Naive thymus-derived CD4-positive, alpha-beta T cell (primary cell): ENCODE data around the gene GRIP2. TPM values are rescaled to one million over a fixed set of nuclear protein-coding genes. Genes with fewer than 3 reads are reported as not detected.

ENCODE experiments used
- ATAC-seq: fragments of 150-1000 bp; cut with Tn5 transposase; 2 replicates; pipeline ENCODE4 v1.10.0; 2021; ENCODE audit warnings: mild to moderate bottlenecking, moderate library complexity
- CTCF ChIA-PET: fragments of 350-600 bp; sonication (Branson Sonifier 250); formaldehyde crosslinking; loops from one replicate; lab custom pipeline; 2021; ENCODE audit warnings: antibody characterized with exemption; lab: Charles Lee
- POLR2A ChIA-PET: fragments of 350-600 bp; sonication (Branson Sonifier 250); formaldehyde crosslinking; loops from one replicate; lab custom pipeline; 2021; ENCODE audit warnings: antibody characterized with exemption, inconsistent platforms; lab: Charles Lee
- DNase-seq, 9 donors: peaks; one replicate each; pipeline versions ENCODE4 v3.0.0 to v3.0.0-alpha.2; 2020 to 2022; ENCODE audit warnings: mixed read lengths in 1 of 9
- H3K27ac ChIP-seq: one replicate; pipeline ENCODE4 v1.7.0; 2013; ENCODE audit warnings: mild to moderate bottlenecking, low read depth, low read length, moderate library complexity
- H3K27me3 ChIP-seq, 2 donors: one replicate each; pipeline ENCODE4 v1.7.0; 2013; ENCODE audit warnings: low read length in 2 of 2, mild to moderate bottlenecking in 2 of 2, moderate library complexity in 2 of 2; ENCODE audit not compliant: control insufficient read depth in 2 of 2, insufficient read depth in 2 of 2
- H3K36me3 ChIP-seq, 3 experiments: 1 replicate in 2 of 3; 2 replicates in 1 of 3; pipeline ENCODE4 v1.7.0; 2013; ENCODE audit warnings: low read length in 3 of 3, mild to moderate bottlenecking in 3 of 3, moderate library complexity in 1 of 3; ENCODE audit not compliant: insufficient read depth in 3 of 3, control insufficient read depth in 2 of 3
- H3K4me1 ChIP-seq, 2 donors: one replicate each; pipeline ENCODE4 v1.7.0; 2013; ENCODE audit warnings: low read length in 2 of 2, mild to moderate bottlenecking in 2 of 2, moderate library complexity in 1 of 2; ENCODE audit not compliant: control insufficient read depth in 2 of 2, insufficient read depth in 2 of 2
- H3K4me3 ChIP-seq: 2 replicates; pipeline ENCODE4 v1.7.0; 2013; ENCODE audit warnings: mild to moderate bottlenecking, low read length
- H3K9me3 ChIP-seq, 3 experiments: 1 replicate in 2 of 3; 2 replicates in 1 of 3; pipeline ENCODE4 v1.7.0; 2013; ENCODE audit warnings: low read length in 3 of 3; ENCODE audit not compliant: control insufficient read depth in 2 of 3
- H3K27ac Mint-ChIP-seq, 9 donors: one replicate each; pipeline ENCODE4 v1.8.0; 2020 to 2022; ENCODE audit warnings: mixed read lengths in 9 of 9, mild to moderate bottlenecking in 8 of 9, moderate library complexity in 5 of 9, inconsistent platforms in 2 of 9
- H3K27me3 Mint-ChIP-seq, 5 donors: one replicate each; pipeline ENCODE4 v1.8.0; 2021 to 2022; ENCODE audit warnings: mixed read lengths in 5 of 5, mild to moderate bottlenecking in 1 of 5
- H3K36me3 Mint-ChIP-seq, 5 donors: one replicate each; pipeline ENCODE4 v1.8.0; 2020 to 2022; ENCODE audit warnings: mixed read lengths in 5 of 5, mild to moderate bottlenecking in 3 of 5, inconsistent platforms in 1 of 5
- H3K4me1 Mint-ChIP-seq, 7 donors: one replicate each; pipeline ENCODE4 v1.8.0; 2020 to 2022; ENCODE audit warnings: mixed read lengths in 7 of 7, mild to moderate bottlenecking in 3 of 7, inconsistent platforms in 1 of 7
- H3K4me3 Mint-ChIP-seq, 10 donors: one replicate each; pipeline ENCODE4 v1.8.0; 2020 to 2022; ENCODE audit warnings: mild to moderate bottlenecking in 10 of 10, mixed read lengths in 10 of 10, moderate library complexity in 6 of 10, inconsistent platforms in 2 of 10
- H3K9me3 Mint-ChIP-seq, 11 donors: one replicate each; pipeline ENCODE4 v1.8.0; 2020 to 2022; ENCODE audit warnings: mixed read lengths in 11 of 11, mild to moderate bottlenecking in 4 of 11, inconsistent platforms in 1 of 11, moderate library complexity in 1 of 11
- intact Hi-C, 2 donors: fragments of 100-400 bp; cut with micrococcal nuclease; formaldehyde crosslinking; loops; one replicate each; pipeline ENCODE4 v1.15.1; 2023
- polyA plus RNA-seq, 2 donors: library from polyadenylated mRNA; unstranded; fragments of 300-500 nt; fragmentation: Illumina TruSeq; gene quantifications; one replicate each; pipeline ENCODE4 v1.2.3, GENCODE V29; 2021
- total RNA-seq, 6 experiments: library from RNA in 5 of 6; stranded (reverse) in 5 of 6; gene quantifications; 1 replicate in 5 of 6; 2 replicates in 1 of 6; pipeline ENCODE4 v1.2.3 and lab custom pipeline; 2021 to 2026

The GRIP2 gene
- total and polyA plus RNA-seq, 7 experiments from 2014 or later: not detected

GRCh38 chr3:14477311-14477935, 62.7 kb downstream of the GRIP2 start:
- Histone ChIP-seq H3K27me3 (no peaks in the 10 kb centered on the region), H3K36me3 (peaks cover 6 to 96% (median 11%) of the 10 kb centered on the region in 3 experiments), H3K27ac (no peak overlapping the region), H3K4me3 (no peak overlapping the region), H3K9me3 (no peaks in the 10 kb centered on the region), H3K4me1 (no peaks in the 10 kb centered on the region)
- no peak overlapping the region for H3K4me3 Mint-ChIP-seq
- H3K27me3 Mint-ChIP-seq: no peaks in the 10 kb centered on the region
- intact Hi-C loops: no loop called here
- H3K4me1 Mint-ChIP-seq: peaks cover 0 to 3% (median 0%) of the 10 kb centered on the region in 7 donors
- H3K27ac Mint-ChIP-seq: peak overlapping the region in 1 of 9 donors; percentile 76
- ATAC-seq (no peak), DNase-seq (no peak)
- no peaks in the 10 kb centered on the region for H3K9me3 Mint-ChIP-seq
- CTCF ChIA-PET: interaction anchor here (0.7 kb wide), 1 partner anchor 216 kb away, joined by 3 read pairs; no protein-coding TSS in a partner anchor
- H3K36me3 Mint-ChIP-seq: peaks cover 9 to 64% (median 23%) of the 10 kb centered on the region in 5 donors
- POLR2A ChIA-PET: no interaction called here

- CTCF ChIA-PET: no interaction called here
- H3K27me3 Mint-ChIP-seq: no peaks in the 10 kb centered on the region
- POLR2A ChIA-PET: no interaction called here
- peaks cover 0 to 3% (median 0%) of the 10 kb centered on the region in 7 donors for H3K4me1 Mint-ChIP-seq
- no peaks in the 10 kb centered on the region for H3K4me1 ChIP-seq
- intact Hi-C loops: no loop called here
- H3K27me3 ChIP-seq: no peaks in the 10 kb centered on the region
- no peak for ATAC-seq
- H3K27ac Mint-ChIP-seq: no peak overlapping the region
- H3K27ac ChIP-seq: no peak overlapping the region
- H3K36me3 ChIP-seq: peaks cover 6 to 96% (median 11%) of the 10 kb centered on the region in 3 experiments
- H3K9me3 Mint-ChIP-seq: no peaks in the 10 kb centered on the region
- H3K9me3 ChIP-seq: no peaks in the 10 kb centered on the region
- H3K4me3 ChIP-seq: no peak overlapping the region
- no peak overlapping the region for H3K4me3 Mint-ChIP-seq
- no peak for DNase-seq
- H3K36me3 Mint-ChIP-seq: peaks cover 6 to 65% (median 20%) of the 10 kb centered on the region in 5 donors
Measured at GRCh38 chr3:14476583-14477265, 63.4 kb downstream of the GRIP2 start.

GRCh38 chr3:14475621-14476020, 64.5 kb downstream of the GRIP2 start:
- Mint-ChIP-seq H3K27me3 (no peaks in the 10 kb centered on the region), H3K4me3 (no peak overlapping the region)

GRCh38 chr3:14474363-14475081, 65.6 kb downstream of the GRIP2 start:
- Mint-ChIP-seq H3K4me1 (peaks cover 0 to 6% (median 0%) of the 10 kb centered on the region in 7 donors), H3K4me3 (no peak overlapping the region), H3K27ac (no peak overlapping the region), H3K9me3 (no peaks in the 10 kb centered on the region), H3K27me3 (no peaks in the 10 kb centered on the region), H3K36me3 (peaks cover 3 to 57% (median 15%) of the 10 kb centered on the region in 5 donors)
- CTCF ChIA-PET: interaction anchor here (0.6 kb wide), 1 partner anchor 271 kb away, joined by 3 read pairs; no protein-coding TSS in a partner anchor
- Histone ChIP-seq H3K27ac (no peak overlapping the region), H3K36me3 (peaks cover 6 to 93% (median 10%) of the 10 kb centered on the region in 3 experiments), H3K27me3 (no peaks in the 10 kb centered on the region), H3K9me3 (no peaks in the 10 kb centered on the region), H3K4me3 (no peak overlapping the region), H3K4me1 (no peaks in the 10 kb centered on the region)
- ATAC-seq (no peak), DNase-seq (no peak)
- intact Hi-C loops: no loop called here
- POLR2A ChIA-PET: no interaction called here

More at GRCh38 chr3:14475621-14476020, 64.5 kb downstream of the GRIP2 start:
- Histone ChIP-seq H3K4me3 (no peak overlapping the region), H3K27ac (no peak overlapping the region), H3K9me3 (no peaks in the 10 kb centered on the region), H3K36me3 (peaks cover 6 to 94% (median 11%) of the 10 kb centered on the region in 3 experiments), H3K27me3 (no peaks in the 10 kb centered on the region), H3K4me1 (no peaks in the 10 kb centered on the region)
- no peak for ATAC-seq
- CTCF ChIA-PET: no interaction called here
- Mint-ChIP-seq H3K36me3 (peaks cover 3 to 63% (median 16%) of the 10 kb centered on the region in 5 donors), H3K9me3 (no peaks in the 10 kb centered on the region), H3K4me1 (peaks cover 0 to 6% (median 0%) of the 10 kb centered on the region in 7 donors), H3K27ac (no peak overlapping the region)
- DNase-seq: no peak
- POLR2A ChIA-PET: no interaction called here
- intact Hi-C loops: no loop called here

GRCh38 chr3:14473411-14473891, 66.7 kb downstream of the GRIP2 start:
- Mint-ChIP-seq H3K36me3 (peaks cover 3 to 48% (median 9%) of the 10 kb centered on the region in 5 donors), H3K27me3 (no peaks in the 10 kb centered on the region), H3K9me3 (no peaks in the 10 kb centered on the region), H3K4me1 (peaks cover 0 to 6% (median 0%) of the 10 kb centered on the region in 7 donors), H3K4me3 (no peak overlapping the region), H3K27ac (no peak overlapping the region)
- intact Hi-C loops: no loop called here
- H3K27ac ChIP-seq: no peak overlapping the region
- H3K9me3 ChIP-seq: no peaks in the 10 kb centered on the region
- DNase-seq (no peak), ATAC-seq (no peak)
- H3K27me3 ChIP-seq: no peaks in the 10 kb centered on the region
- ChIA-PET CTCF (interaction anchor here (0.7 kb wide), 1 partner anchor 212 kb away, joined by 4 read pairs; no protein-coding TSS in a partner anchor), POLR2A (no interaction called here)
- peaks cover 2 to 93% (median 3%) of the 10 kb centered on the region in 3 experiments for H3K36me3 ChIP-seq
- H3K4me3 ChIP-seq: no peak overlapping the region
- no peaks in the 10 kb centered on the region for H3K4me1 ChIP-seq

- peaks cover 0 to 86% (median 3%) of the 10 kb centered on the region in 3 experiments for H3K36me3 ChIP-seq
- ChIA-PET POLR2A (no interaction called here), CTCF (interaction anchor here (0.7 to 0.9 kb wide), 2 partner anchors 212 to 269 kb away, joined by 3 to 4 read pairs; no protein-coding TSS in a partner anchor)
- Mint-ChIP-seq H3K27ac (no peak overlapping the region), H3K36me3 (peaks cover 0 to 44% (median 9%) of the 10 kb centered on the region in 5 donors), H3K27me3 (no peaks in the 10 kb centered on the region), H3K4me3 (no peak overlapping the region), H3K4me1 (peaks cover 0 to 6% (median 0%) of the 10 kb centered on the region in 7 donors), H3K9me3 (no peaks in the 10 kb centered on the region)
- intact Hi-C loops: no loop called here
- DNase-seq (no peak), ATAC-seq (no peak)
- no peak overlapping the region for H3K4me3 ChIP-seq
- no peaks in the 10 kb centered on the region for H3K27me3 ChIP-seq
- H3K9me3 ChIP-seq: no peaks in the 10 kb centered on the region
- H3K27ac ChIP-seq: no peak overlapping the region
- no peaks in the 10 kb centered on the region for H3K4me1 ChIP-seq
Measured at GRCh38 chr3:14472471-14473351, 67.4 kb downstream of the GRIP2 start.
